ENCODE results near the gene GJC1.

GJC1 gene

GRCh38 chr17:44801880-44802279 is 28.2 kb downstream of the GJC1 start:
- no peak for DNase-seq (ENCODE audit: low spot score)

DNA sequence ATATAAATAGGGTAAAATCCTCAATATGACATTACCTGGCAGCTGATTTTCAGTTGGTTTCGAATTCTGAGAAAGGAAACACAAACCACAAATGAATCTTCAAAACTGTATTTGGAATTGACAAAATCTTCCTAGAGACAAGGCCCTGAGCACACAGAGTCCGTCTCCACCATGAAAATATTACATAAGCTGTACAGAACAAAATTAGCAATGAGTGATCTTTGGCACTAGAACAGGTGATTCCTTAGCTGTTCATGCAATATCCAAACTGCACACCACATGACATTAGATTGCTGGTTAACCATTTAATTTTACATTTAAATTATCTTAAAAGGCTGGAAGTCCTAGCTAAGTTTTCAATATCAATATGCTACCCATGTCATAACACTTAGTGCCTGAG is 31.7 kb downstream of the GJC1 start:
- no peak for DNase-seq (ENCODE audit: low spot score)

DNA sequence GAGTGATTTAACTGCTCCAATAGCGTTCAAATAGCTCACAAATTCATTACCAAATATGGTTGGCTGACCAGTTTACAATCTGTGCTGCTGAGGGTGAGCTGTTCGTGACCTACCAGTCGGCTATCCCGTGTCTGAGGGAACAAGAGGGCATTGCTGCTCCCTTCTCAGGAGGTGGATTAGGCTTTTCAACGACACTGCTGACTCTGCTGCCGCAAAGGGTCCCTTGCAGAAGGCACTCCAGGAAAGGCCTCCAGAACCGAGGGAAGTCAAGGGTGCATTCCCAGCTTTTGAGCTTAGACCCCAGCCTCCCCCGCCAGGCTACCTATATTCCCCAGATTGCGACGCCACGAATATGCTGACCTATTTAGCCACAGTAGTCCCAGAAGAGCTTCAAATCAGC is 32.3 kb downstream of the GJC1 start:
- no peak for DNase-seq (ENCODE audit: low spot score)

DNA sequence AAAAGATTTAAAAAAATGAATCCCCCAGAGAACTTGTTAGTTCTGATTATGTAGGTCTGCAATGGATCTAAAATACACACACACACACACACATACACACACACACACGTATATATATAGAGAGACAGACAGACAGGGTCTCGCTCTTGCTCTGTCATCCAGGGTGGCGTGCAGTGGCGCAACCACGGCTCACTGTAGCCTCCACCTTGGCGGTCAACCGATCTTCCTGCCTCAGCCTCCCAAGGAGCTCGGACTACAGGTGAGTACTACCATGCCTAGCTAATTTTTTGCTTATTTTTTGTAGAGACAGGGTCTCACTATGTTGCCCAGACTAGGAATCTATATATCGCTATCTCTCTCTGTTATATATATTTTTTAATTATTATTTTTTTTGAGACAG is 33.4 kb downstream of the GJC1 start:
- no peak for DNase-seq (ENCODE audit: low spot score)

GRCh38 chr17:44795928-44796327 is 34.2 kb downstream of the GJC1 start:
- DNase-seq (ENCODE audit: low spot score), result no peak

DNA sequence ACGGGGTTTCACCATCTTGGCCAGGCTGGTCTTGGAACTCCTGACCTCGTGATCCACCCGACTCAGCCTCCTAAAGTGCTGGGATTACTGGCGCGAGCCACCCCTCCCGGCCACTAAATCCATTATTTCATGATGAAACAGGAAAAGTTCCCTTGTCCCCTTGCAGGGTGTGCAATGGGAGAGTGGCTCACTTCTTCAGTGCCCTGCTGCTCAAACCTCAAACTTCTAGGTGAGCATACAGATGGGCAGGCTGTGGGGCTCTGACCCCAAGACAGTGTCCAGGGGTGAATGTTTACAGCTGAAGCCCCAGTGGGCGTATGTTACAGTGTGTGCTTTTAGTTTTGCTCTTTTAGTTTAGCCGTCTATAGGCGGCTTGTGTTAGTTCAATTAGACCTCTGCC is 34.7 kb downstream of the GJC1 start:
- no peak for DNase-seq (ENCODE audit: low spot score)

DNA sequence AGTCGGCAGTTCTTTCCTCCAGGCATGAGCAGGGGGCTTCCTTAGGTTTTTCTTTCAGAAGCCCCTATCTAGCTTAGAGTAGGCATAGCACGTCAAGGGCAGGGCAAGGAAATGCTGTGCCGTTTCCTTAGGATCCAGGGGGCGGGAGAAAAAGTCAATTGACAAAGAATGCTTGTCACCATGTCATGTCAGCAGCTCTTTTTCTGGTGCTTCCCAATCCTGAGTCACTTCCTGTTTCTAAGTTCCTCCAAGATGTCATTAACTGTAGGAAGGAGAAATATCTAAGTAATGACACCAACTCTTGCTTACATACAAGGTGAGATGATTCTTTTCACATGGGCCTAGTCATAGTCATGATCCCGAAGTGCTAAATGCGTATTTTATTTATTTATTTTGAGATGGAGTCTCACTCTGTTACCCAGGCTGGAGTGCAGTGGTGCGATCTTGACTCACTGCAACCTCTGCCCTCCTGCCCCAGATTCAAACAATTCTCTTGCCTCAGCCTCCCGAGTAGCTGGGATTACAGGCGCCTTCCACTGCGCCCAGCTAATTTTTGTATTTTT is 35.2 kb downstream of the GJC1 start:
- DNase-seq (ENCODE audit: low spot score), result no peak

DNA sequence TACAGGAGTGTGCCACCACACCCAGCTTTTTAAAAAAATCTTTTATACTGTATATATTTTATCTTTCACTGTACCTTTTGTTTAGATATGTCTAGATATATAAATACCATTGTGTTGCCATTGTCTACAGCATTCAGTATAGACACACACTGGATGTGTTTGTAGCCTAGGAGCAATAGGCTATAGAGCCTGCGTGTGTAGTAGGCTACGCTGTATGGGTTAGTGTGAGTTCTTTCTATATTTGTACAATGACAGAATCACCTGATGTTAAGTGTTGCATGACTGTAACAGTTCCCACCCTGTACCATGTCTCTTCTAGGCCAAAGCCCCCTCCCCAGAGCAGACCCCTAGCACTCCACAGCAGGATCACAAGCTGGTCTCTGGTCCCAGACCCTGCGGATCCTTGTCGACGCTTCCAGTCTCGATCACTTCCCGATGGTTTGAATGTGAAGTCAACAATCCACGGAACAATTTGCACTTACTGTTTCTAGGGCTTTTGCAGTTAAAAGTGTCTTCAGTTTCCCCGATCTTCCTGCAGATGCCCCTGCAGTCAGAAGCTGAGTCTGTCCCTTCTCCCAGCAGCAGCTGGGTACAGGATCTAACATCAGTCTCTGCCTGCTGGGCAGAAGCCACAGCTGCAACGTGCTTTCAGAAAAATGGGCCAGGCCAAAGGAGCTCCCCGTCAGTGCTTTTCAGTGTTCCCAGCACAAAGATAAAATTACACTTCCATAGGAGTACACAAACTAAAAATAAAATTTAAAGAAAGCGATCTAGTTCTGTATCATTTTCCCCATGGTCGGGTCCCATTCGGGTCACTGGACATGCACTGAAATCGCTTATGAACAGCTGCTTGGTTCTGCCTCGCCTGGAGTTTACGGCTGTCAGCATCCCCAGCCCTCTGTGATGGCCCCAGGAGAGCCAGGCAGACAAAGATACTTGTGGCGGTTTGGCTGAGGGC is 35.9 kb downstream of the GJC1 start:
- DNase-seq (ENCODE audit: low spot score), result no peak

GRCh38 chr17:44792276-44792675 is 37.8 kb downstream of the GJC1 start:
- DNase-seq (ENCODE audit: low spot score), result no peak

- no peak for DNase-seq (ENCODE audit: low spot score)
Measured at GRCh38 chr17:44788139-44788538, 41.9 kb downstream of the GJC1 start.

- DNase-seq (ENCODE audit: low spot score), result no peak
Measured at GRCh38 chr17:44787271-44787940, 42.7 kb downstream of the GJC1 start.

- no peak for DNase-seq (ENCODE audit: low spot score)
Measured at GRCh38 chr17:44786551-44787081, 43.5 kb downstream of the GJC1 start.

DNA sequence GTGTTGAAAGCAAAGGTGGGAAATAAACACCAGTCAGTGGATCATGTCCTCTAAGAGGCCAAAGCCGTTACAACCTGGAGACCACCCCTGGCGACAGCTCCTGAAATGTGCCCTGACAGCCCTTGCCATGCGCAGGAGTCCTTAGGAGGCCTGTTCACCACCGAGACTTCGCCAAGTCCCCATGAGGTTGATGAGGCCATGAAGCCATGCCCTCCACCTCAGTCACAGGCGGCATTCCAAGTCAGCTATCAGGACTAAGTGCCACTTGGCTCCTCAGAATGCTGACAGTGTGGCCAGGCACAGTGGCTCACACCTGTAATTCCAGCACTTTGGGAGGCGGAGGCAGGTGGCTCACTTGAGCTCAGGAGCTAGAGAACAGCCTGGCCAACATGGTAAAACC is 44.2 kb downstream of the GJC1 start:
- DNase-seq (ENCODE audit: low spot score), result no peak

- DNase-seq (ENCODE audit: low spot score), result no peak
Measured at GRCh38 chr17:44782326-44782850, 47.7 kb downstream of the GJC1 start.

DNA sequence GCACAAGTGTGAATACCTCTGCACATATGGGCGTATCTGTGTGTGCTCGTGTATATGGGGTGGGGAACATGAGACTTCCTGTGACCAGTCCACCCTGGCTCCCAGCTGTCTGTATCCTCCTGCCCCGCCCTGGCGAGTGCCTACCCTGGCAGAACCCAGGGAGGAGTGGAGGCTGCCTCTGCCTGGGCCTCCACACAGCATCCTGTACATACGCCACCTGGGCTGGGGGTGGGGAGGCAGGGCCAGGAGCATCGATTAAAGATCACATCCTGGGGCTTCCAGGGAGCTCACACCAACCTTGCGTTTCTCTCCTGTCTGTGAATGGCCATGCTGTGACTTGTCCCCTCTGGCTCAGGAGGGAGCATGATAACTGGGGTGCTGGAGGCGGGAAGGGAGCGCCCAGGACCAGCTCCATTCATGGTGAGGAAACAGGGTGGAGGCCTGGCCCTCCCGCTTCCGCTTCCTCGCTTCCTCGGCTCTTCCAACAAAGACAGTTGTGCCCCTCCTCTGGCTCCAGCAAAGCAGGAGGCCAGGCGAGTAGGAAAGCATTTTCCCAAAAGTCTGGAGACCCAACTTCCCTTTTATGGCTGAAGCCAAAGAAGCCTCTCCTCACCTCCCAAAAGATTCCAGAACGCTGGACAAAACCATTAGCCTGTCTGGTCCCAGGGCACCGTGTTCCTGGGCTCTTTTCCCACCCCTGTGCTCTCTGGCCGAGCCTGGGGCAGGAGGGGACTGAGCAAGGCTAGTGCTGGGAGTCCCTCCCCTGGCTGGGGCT is 48.3 kb downstream of the GJC1 start:
- DNase-seq (ENCODE audit: low spot score), result no peak

- no peak for DNase-seq (ENCODE audit: low spot score)
Measured at GRCh38 chr17:44780845-44781480, 49.1 kb downstream of the GJC1 start.

DNA sequence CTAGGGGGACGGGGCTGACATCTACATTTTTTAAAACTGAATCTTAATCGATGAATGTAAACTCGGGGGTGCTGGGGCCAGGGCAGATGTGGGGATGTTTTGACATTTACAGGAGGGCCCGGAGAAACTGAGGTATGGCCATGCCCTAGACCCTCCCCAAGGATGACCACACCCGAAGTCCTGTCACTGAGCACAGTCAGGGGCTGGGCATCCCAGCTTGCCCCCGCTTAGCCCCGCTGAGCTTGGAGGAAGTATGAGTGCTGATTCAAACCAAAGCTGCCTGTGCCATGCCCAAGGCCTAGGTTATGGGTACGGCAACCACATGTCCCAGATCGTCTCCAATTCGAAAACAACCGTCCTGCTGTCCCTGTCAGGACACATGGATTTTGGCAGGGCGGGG is 49.9 kb downstream of the GJC1 start:
- DNase-seq (ENCODE audit: low spot score), result no peak

DNA sequence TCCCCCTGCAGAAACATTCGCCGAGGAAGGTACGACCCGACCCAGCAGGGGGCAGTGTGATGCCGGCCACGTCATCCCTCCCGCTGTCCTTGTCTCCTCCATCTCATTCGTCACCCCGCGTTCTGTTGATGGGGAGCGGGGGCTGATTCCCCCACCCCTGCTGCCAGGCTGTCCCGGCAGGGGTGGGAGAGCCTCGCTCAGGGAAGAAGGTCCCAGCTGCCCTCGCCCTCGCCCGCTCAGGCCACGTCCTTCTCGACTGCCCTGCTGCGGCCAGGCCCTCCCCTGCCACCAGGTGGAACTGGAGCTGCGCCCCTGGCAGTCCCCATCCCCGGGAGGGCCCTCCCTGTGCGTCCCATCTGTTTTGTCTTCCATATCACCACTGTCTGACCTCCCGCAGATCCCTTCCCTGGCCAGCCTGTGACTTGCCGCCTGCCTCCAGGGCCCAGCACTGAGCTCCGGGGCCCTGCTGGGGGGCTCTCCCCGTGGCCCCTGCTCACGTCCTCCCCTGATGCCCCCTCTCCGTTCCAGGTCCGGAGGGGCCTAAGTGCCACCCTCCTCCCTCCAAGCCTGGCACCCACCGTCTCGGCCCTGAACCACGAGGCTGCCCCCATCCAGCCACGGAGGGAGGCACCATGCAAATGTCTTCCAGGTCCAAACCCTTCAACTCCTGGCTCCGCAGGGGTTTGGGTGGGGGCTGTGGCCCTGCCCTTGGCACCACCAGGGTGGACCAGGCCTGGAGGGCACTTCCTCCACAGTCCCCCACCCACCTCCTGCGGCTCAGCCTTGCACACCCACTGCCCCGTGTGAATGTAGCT is 50.7 kb downstream of the GJC1 start:
- DNase-seq (ENCODE audit: low spot score), result peak; percentile 81

GRCh38 chr17:44778656-44779210 is 51.4 kb downstream of the GJC1 start:
- DNase-seq (ENCODE audit: low spot score), result no peak
